LNCAP (cell line): ENCODE results near the gene OPTC.

Experiments used
- TF ChIP-seq, protein P1 (sequence below): fragments of 450-650 bp; IDR thresholded peaks from 2 replicates; pipeline ENCODE4 v1.5.1; 2017; ENCODE audit warnings: mild to moderate bottlenecking

Gene OPTC

DNA sequence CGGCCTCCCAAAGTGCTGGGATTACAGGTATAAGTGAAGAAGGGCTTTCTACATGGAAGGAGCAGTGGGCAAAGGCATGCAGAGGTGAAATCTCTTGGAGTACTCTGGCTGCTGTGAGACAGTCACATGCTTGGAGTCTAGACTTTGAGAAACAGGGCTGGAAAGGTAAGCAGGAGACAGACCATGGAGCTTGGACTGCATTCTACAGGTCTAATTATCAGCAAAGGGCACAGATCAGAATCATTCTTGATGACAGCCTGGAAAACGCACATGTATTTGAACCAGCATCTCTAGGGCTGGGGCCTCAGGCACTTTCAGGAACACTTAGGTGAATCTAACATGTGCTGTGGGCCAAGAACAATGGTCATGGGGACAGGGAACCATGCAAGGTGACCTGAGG lies 25.6 kb upstream of the OPTC start:
- TF ChIP-seq, protein P1, sequence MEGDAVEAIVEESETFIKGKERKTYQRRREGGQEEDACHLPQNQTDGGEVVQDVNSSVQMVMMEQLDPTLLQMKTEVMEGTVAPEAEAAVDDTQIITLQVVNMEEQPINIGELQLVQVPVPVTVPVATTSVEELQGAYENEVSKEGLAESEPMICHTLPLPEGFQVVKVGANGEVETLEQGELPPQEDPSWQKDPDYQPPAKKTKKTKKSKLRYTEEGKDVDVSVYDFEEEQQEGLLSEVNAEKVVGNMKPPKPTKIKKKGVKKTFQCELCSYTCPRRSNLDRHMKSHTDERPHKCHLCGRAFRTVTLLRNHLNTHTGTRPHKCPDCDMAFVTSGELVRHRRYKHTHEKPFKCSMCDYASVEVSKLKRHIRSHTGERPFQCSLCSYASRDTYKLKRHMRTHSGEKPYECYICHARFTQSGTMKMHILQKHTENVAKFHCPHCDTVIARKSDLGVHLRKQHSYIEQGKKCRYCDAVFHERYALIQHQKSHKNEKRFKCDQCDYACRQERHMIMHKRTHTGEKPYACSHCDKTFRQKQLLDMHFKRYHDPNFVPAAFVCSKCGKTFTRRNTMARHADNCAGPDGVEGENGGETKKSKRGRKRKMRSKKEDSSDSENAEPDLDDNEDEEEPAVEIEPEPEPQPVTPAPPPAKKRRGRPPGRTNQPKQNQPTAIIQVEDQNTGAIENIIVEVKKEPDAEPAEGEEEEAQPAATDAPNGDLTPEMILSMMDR, result no peak

GRCh38 chr1:203470240-203470639 lies 23.7 kb upstream of the OPTC start:
- TF ChIP-seq, protein P1, result no peak

DNA sequence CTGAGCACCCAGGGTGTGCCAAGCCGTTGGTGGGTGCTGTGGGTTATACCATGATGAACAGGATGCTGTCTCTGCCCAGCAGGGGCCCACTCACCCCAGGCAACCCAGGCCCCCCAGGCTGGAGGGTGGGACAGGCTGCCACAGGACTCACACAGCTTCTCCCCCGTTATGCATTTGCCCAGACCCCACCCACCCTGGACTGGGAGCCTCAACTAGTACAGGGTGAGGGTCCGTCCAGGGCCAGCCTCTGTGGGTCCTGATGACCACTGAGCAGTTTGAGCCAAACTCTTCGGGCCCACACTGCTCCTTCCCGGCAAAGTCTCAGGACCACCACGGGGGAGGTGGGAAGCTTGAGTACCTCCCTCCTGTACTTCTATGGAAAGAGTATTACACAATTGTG lies 22.1 kb upstream of the OPTC start:
- TF ChIP-seq, protein P1, result no peak

- TF ChIP-seq, protein P1, result no peak
Measured at GRCh38 chr1:203473281-203473680, 20.7 kb upstream of the OPTC start.

- TF ChIP-seq, protein P1, result no peak
Measured at GRCh38 chr1:203473781-203474305, 20.1 kb upstream of the OPTC start.

DNA sequence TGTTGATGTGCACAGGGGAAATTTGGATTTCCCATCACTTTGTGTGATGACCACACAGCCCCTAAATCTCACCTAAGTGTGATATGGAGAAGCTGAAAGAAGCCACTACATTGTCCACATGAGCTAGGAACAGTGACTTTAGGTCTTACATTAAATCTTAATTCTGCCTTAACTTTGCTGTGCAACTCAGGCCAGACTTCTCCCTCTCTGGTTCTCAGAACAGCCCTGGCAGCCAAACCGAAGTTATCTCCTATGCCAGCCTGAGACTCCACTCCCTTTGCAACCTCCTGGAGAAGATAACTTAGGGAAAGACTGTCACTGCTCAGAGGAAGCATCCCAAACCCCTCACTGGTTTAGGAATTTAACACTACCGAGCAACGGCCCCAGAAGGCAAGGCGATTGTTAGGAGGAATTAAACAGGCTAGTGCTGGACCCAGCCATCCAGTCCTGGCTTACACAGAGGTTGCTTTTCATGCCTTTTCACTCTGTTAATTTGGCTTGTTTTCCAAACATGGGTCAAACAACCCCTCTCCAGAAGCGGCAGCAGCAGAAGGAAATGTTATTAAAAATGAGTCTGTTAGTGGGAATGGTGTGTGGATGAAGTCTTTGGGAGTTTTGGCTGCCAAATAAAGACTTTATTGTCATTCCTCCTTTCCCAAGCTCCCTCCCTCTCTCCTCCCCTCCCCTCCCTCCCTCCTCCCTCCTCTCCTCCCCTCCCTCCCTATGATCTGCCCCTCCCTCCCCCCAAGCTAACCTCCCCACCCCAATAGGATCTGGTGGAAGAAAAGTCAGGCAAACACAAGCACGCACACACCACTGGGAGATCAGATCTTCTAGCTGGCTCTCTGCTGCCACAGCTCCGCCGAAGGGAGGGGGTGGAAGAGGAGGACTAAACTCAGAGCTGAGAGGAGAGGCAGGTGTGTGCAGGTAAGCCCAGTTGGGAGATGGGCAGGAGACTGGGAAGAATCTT lies 18.7 kb upstream of the OPTC start, which contains the start of gene PRELP:
Gene PRELP, plus strand, starts transcription at position 795 of the 970 bp plus-strand sequence. CDS start 7,379 bp downstream, outside the sequence.
- TF ChIP-seq, protein P1, result no peak

DNA sequence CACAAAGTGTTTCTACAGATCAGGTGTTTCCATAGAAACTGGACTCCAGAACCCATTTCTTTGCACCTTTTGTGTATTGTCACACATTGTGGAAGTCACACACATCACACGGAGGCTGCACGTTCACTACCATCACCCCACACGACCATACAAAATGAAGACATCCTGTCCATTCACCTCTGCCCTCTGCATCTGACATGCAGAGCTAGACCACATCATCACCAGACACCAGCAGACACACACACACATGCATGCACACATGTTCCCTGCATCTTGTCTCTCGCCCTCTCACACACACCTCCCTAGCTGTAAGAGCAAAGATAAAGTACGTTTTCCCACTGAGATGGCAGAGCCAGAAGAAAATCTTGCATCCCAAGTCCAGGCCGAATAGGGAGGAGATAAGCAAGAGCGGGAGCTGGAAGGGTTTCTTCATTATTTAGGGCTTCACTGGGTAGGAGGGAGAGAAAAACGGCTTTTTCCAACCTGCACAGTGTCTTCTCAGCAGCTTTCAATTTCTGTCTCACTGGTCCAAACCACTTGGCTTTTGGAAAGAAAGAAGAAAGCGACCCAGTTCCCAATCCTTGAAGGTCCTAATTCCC lies 17.6 kb upstream of the OPTC start:
- TF ChIP-seq, protein P1, result no peak
